ENCODE data around the gene CENPP.

Gene CENPP

DNA sequence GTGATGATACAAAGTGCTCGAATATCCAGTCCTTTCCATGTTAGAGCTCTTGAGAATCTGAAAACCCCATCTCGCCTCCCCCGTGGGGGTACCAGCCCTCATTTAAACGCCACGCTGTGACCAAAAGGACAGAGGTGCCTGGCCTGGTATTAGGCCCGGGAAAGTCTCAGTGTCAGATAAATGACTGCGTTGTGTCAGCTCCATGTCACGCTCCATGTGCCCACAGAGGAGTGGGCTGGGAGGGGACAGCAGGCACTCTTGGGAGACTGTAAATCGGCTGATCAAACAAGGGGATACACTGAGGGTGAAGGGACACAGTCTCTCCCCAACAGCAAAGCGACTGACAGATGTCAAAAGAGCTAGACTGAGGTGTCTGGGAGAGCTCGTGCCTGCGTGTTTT, 275.7 kb downstream of the CENPP start:
- TF ChIP-seq, protein P1, sequence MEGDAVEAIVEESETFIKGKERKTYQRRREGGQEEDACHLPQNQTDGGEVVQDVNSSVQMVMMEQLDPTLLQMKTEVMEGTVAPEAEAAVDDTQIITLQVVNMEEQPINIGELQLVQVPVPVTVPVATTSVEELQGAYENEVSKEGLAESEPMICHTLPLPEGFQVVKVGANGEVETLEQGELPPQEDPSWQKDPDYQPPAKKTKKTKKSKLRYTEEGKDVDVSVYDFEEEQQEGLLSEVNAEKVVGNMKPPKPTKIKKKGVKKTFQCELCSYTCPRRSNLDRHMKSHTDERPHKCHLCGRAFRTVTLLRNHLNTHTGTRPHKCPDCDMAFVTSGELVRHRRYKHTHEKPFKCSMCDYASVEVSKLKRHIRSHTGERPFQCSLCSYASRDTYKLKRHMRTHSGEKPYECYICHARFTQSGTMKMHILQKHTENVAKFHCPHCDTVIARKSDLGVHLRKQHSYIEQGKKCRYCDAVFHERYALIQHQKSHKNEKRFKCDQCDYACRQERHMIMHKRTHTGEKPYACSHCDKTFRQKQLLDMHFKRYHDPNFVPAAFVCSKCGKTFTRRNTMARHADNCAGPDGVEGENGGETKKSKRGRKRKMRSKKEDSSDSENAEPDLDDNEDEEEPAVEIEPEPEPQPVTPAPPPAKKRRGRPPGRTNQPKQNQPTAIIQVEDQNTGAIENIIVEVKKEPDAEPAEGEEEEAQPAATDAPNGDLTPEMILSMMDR (IDR thresholded peaks at IDR 0.05) = no peak

DNA sequence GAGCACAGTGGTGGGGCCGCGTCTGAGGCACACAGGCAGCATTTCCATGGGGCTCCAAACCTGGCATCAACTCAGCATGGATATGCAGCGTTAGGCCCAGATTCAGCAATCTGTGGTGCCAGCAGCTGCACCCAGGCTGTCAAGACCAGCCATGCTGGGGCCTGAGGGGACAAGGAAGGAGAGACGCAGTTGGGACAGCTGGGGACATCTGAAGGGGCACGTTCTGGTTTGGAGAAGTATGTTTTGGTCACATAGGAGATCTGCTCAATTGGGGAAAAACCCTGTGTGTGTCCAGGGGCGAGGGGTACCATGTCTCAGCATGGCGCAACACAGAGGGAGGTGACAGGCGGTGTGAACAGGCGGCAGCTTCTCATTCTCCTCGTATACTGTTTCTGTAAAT, 276.7 kb downstream of the CENPP start:
- TF ChIP-seq, protein P1 (IDR thresholded peaks at IDR 0.05) = no peak

DNA sequence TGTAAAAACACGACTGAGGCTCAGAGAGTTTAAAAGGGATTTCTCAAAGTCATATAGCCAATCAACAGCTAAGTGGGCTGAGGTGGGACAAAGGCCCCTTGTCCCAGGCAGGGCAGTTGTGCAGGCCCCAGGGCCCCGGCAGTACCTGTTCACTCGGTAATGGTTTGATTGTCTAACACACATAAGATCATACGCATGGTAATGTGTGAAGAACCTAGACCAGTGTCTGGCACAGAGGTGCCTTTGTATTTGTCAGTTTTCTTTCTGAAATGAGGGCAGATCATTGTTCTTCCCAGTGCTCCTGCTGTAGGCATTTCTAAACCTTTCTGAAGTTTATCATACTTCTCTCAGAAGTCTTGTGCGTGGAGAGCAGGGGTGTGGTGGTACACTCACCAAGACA, 277.3 kb downstream of the CENPP start:
- TF ChIP-seq, protein P1 (IDR thresholded peaks at IDR 0.05) = no peak

DNA sequence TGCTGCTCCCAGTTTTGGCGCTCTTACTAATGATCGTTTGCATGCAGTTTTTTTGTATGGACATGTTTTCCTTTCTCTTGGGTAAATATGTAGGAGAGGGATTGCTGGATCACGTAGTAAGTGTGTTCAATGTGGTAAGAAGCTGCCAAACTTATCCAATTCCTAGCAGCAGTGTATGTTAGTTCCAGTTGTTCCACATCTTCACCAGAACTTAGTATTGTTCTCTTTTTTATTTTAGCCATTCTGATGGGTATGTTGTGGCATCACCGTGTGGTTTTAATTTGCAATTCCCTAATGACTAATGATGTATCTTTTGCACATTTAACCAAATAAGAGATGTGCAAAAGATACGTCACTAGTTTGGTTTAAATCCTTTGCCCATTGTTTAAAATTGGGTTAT, 278.2 kb downstream of the CENPP start:
- TF ChIP-seq, protein P1 (IDR thresholded peaks at IDR 0.05) = no peak

DNA sequence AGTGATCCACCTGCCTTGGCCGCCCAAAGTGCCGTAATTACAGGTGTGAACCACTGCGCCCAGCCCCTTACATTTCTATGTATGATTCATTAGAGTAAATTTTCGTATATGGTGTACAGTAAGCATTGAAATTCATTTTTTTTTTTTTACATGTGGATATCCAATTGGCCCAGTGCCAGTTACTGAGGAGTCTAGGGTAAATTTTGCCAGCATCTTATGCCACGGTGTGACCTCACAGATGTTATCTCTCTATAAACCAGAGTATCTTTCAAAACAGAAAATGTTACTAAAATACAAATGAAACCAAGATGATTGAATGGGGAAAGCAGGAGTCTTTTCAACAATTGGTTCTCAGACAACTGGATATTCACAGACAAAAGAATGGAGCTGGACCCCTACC, 279.5 kb downstream of the CENPP start:
- TF ChIP-seq, protein P1 (IDR thresholded peaks at IDR 0.05) = no peak

DNA sequence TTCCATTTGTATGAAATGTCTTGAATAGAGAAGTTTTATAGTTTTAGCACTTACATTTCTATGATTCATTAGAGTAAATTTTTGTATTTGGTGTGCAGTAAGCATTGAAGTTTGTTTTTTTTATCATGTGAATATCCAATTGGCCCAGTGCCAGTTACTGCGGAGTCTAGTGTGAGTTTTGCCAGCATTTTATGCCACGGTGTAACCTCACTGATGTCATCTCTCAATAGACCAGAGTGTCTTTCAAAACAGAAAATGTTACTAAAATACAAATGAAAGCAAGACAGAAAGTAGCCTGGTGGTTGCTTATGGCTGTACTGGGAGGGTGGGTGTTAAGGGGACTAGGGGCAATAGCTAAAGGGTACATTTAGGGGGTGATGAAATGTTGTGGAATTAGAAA, 281.3 kb downstream of the CENPP start:
- TF ChIP-seq, protein P1 (IDR thresholded peaks at IDR 0.05) = no peak

DNA sequence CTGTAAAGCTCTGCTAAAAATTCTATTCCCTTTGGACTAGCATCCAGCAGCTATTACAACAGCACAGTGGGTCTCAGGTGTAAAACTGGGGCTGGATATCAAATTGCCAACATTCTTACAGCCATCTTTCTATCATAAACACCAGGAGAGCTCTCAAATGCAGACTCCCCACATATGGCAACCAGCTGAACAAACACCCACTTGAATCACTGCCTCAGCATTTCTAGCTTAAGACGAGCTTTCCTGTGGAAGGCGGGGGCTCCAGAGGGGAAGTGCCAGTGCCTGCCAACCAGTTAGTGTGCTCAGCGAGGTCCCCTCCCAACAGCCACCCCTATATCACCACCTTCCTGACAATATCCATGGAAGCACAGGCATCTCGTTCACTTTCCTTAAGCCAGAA, 282.0 kb downstream of the CENPP start:
- TF ChIP-seq, protein P1 (IDR thresholded peaks at IDR 0.05) = no peak

DNA sequence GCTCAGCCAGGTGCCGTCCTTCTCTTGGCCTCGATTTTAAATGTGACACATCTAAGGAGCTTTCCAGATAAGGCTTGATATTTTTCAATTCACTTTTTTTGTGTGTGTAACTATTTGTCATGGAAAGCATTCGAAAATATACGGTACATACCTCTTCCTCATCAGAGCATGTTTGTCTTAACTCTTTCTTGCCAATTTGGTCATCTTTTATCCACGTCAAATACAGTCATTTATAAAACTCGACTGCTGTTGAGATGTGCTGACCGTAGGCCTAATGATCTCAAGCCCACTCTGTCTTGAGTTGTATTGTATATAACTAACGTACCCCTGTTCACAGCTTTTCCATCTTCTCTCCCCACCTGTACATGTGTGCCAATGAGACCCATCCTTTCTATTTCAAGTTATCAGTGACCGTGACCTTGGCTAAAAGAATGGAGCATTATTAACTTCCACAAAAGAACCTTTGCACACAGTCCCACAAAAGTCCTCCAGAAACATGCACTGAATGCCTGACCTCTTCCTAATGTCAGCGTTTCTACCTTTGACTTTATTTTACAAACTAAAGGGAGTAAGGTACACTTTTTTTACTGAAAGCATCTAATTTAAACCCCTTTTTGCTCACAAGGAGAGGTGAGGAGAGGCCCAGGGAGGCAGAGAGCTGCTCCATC, 282.6 kb downstream of the CENPP start:
- TF ChIP-seq, protein P1 (IDR thresholded peaks at IDR 0.05) = no peak
